Kidney glomerular epithelial cell (primary cell): ENCODE data around the gene TKT.

ENCODE experiments used
- DNase-seq: peaks from one replicate; lab custom pipeline; 2025; lab: John Stamatoyannopoulos, UW

TKT gene

GRCh38 chr3:53239800-53240199, 16.0 kb downstream of the TKT start:
- no peak for DNase-seq

GRCh38 chr3:53238886-53239285, 16.9 kb downstream of the TKT start:
- DNase-seq, result no peak

GRCh38 chr3:53238051-53238850, 17.6 kb downstream of the TKT start:
- peak; percentile 100 for DNase-seq

DNA sequence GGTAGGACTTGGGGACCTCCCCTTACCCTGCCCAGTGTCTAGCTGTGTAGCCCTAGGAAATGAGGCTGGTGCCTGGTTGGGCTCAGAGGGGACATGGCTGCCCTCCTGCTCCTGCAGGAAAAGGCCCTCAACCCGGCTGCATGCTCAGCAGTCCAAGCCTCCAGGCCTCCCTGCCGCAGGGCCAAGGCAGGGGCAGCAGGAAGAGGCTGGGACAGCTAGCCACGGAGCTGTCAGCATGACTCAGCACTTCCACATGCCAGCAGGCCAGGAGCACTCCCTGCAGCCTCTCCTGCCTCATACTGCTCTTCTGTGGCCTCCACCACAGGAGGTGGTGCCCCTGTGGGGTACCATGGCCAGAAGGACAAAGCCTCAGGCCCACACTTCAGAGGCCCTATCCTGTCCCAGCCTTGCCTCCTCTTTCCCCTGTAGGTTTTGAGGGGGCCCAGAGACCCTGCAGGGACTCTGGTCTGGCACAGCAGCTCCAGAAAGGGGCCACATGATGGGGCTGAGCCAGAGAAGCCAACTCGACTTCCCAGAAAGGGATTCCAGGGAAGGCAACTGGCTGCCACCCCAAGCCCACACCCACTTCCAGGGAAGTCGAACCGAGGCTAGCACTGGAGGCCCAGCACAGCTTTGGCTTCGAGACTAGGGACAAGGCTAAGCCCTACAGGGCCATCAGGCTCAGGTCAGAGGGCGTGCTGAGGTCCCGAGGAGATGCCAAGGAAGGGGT, 19.5 kb downstream of the TKT start:
- DNase-seq, result peak; percentile 57

DNA sequence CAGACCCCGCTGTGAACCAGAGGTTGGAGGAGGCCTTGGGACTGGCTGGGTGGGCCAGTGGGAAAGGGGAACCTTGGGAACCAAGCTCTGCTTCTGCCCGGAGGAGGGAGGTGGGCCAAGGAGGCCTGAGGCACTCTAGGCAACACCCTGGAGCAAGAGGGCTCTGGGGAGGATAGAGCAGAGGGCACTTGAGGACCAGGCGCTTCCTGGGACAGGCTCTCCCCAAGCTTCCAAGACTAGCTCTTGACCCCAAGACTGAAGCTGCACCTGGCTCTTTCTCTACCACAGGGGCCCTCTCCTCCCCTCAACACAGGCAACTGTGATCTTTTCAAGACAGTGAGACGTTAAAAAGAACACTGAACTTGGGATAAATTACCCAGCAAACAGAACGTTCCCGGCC, 20.3 kb downstream of the TKT start:
- no peak for DNase-seq

- DNase-seq, result no peak
Observed at GRCh38 chr3:53234841-53235232, 21.0 kb downstream of the TKT start.

DNA sequence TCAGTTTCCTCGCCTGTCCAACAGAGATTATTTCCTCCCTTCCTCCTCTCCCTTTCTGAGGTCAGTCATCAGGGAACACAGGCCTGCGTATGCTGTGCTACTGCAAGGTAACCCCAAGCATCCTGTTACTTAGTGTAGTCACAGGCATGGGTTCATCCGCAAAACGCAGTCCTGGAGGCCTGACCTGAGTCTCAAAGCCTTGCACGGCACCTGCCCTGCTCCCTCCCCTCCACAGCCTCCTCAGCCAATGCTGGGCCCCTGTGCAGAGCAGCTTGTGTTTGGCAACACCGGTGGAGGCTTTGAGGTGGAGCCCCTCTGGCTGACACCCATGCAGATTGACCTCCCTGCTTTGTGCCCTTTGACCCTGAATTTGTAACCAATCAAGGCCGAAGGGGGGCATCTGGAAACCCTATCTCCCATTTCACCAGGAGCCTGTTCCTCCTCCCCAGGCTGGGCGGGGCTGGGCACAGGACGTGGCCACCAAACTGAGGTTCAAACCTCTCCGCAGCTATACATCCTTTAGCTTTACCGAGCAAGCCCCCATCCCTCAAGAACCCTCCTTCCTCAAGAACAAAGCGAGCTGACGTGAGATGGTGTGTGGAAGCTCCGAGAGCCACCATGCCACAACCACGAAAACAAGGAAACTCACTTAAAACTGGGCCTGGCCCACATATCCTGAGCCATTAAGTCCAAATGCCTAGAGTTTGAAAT, 21.5 kb downstream of the TKT start:
- no peak for DNase-seq

DNA sequence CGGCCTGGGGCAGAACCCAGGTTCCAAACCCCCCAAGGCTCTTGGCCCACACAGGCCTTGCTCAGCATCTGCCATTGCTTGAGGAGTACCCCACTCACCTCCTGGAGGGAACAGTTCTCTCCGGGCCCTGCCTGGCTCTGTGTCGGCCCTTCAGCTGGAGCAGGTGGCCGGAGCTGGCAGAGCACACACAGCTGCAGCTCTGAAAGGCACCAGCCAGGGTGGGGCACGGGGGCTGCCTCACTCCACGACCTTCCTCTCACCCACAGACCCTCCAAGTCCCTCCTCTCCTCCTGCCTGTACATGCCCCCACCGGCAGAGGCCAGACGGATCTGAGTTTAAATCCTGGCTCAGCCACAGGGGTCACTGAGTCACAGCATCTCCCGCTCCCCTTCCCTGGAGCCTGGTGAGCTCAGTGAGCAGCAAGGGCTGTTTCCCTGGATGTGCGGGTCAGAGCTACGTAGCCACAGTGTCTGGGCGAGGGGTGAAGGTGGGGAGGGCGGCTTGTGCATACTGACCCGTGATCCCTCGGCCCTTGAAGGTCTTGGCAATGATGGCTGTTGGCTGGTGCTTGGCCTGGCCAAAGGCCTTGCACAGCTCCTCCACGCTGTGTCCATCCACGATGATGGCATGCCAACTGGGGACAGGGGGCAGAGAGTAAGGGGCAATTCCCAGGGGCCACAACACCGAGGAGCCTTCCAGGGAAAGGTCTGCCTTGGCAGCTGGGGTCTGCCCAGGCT, 23.0 kb downstream of the TKT start:
- DNase-seq, result no peak

GRCh38 chr3:53231532-53232511, 24.0 kb downstream of the TKT start:
- no peak for DNase-seq

GRCh38 chr3:53230789-53231188, 25.0 kb downstream of the TKT start:
- DNase-seq, result no peak

DNA sequence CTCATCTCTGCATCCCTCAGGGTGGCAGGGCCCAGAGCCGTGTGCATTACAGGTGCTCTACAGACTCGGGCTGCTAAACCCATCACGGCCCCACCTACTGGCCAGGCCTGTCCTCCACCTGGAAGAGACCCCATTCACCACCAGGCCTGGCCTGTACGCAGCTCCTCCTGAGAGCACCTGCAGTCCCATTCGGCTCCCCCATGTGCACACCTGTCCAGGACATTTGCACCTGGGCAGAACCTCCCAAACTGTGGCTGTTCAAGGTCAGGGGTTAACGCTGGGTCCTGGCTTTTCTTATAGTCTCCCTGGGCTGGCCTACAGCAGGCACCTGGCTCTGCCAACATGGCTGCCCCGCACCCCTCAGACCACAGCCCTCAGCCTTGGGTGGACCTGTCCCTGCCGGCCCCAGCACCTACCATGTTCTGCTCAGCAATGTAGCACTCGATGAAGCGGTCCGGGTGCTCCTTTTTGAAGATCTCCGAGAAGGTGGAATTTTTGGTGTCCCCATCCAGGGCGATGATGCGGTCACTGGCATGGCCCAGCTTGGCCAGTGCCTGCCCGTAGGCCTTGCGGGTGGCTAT, 25.7 kb downstream of the TKT start:
- no peak for DNase-seq

GRCh38 chr3:53229606-53230005, 26.2 kb downstream of the TKT start:
- DNase-seq, result no peak

- DNase-seq, result no peak
Observed at GRCh38 chr3:53229171-53229570, 26.7 kb downstream of the TKT start.

DNA sequence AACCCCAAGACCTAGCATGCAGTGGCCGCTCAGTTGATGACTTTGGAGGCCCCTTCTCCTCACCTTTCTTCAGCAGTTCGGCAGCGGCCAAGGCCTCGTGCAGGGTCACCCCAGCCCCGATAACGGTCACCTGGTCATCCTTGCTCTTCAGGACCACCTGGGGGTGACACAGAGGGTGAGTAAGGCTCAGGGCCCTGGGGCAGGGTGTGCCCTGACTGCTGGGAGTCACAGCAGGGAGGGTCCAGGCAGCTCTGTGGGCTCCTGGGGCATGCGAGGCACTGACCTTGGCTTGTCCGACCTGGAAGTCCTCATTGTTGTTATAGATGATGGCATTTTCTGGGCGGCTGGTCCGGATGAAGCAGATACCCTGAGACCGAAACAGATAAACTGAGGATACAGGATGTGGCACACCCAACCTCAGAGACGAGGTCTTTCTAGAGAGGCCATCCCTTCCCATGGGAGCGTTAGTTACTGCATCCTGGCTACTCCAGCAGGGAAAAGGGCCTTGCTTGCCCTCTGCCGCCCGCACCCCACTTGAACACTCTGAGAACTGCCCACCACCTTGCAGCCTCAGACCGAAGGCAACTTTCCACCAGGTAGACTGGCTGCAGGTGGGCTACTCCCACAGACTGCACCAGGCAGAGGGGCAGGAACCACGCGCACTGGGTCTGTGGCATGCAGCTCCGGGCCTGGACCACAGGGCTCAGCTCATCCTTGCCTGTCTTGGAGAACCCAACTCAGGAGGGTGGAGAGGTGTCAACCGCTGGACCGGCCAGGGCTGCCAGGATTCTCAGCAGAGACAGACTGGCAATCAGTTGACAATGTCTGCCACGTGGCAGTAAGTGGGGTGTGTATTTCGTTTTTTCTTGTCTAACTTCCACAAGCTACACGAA, 27.6 kb downstream of the TKT start:
- no peak for DNase-seq

DNA sequence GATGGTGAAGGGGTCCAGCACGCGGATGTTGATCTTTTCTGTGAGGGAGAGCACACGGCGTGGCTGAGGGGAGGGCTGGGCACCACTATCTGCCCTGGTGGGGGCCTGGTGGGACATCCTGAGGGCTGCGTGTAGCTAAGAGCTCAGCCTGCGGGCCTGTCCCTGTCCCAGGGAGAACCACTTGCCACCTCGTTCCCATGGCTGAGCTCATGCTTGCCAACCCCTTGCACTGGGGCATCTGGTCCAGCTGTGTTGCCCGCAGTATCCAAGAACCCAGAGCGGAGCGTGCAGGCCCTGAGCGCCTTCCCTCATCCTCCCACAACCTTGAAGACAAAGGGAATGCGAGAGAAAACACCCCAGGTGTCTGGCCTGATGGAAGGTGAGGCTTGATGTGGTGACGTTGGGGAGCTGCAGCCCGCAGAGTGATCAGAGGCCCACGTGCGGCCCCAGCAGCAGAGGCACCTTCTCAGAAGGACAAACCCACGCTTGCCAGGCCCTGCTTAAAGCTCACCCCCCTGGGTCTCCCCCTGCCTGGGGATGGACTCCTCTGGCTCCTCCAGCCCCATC, 28.9 kb downstream of the TKT start:
- no peak for DNase-seq

- DNase-seq, result no peak
Observed at GRCh38 chr3:53226142-53226840, 29.5 kb downstream of the TKT start.

DNA sequence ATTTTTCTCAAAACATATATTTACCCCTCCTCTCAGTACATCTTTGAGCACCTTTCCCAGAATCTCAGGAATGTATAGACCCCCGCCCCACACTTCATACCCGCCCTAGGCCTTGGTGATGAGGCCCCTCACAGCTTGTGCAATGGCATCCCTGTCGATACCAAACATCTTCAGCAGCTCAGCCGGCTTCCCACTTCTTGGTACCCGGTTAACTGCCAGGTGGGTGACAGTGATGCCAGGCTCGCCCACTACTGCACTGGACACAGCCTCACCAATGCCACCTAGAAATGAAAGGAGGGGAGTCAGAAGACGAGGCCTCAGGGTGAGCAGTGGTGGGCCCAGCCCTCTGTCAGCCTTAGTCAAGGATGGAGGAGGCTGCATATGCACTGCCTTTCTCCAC, 30.2 kb downstream of the TKT start:
- no peak for DNase-seq

GRCh38 chr3:53225181-53225580, 30.6 kb downstream of the TKT start:
- DNase-seq, result no peak

DNA sequence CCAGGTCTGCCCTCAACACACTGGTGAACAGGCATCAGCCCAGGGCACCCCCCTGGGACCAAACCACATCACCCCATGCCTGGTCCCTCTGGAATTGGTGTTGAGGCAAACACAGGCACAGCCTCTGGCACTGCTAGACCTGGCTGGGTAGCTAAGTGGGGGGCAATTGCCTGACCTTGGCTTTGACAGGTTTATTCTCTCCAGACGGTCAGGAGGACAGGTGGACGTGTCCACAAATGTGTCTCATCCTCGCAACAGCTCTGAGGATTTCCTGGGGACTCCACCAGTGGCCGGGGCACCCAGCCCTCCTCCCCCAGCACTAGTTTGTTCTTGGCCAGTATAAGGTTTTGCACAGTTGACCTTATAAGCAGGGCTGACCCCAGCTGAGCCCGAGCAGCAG, 31.3 kb downstream of the TKT start:
- no peak for DNase-seq
